GM12801 (cell line): Measurements from ENCODE around the gene LAMA2.

Experiments used
- TF ChIP-seq, protein P1 (sequence below): IDR thresholded peaks from one replicate; pipeline ENCODE4 v1.5.1; 2011; ENCODE audit warnings: control low read depth; ENCODE audit not compliant: insufficient read length; ENCODE audit errors: extremely low read depth

Gene LAMA2

DNA sequence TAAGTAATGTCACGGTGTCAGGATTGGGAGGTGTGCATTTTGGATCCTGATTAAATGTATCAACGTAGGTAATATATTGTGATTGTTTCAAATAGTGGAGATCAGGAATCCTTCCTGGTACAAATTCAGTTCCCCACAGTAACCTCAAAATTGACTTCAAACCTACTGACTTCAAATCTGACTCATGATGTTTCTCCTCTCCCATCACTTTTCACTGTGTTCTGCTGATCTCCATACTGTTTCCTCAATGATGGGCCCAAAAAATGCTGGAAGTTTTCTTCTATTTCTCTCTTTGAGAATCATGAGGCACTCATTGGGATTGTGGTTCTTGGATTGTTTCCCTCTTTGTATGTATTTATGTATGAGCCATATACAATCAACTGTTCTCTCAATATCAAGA, 35.9 kb downstream of the LAMA2 start:
- TF ChIP-seq, protein P1, sequence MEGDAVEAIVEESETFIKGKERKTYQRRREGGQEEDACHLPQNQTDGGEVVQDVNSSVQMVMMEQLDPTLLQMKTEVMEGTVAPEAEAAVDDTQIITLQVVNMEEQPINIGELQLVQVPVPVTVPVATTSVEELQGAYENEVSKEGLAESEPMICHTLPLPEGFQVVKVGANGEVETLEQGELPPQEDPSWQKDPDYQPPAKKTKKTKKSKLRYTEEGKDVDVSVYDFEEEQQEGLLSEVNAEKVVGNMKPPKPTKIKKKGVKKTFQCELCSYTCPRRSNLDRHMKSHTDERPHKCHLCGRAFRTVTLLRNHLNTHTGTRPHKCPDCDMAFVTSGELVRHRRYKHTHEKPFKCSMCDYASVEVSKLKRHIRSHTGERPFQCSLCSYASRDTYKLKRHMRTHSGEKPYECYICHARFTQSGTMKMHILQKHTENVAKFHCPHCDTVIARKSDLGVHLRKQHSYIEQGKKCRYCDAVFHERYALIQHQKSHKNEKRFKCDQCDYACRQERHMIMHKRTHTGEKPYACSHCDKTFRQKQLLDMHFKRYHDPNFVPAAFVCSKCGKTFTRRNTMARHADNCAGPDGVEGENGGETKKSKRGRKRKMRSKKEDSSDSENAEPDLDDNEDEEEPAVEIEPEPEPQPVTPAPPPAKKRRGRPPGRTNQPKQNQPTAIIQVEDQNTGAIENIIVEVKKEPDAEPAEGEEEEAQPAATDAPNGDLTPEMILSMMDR = no peak

DNA sequence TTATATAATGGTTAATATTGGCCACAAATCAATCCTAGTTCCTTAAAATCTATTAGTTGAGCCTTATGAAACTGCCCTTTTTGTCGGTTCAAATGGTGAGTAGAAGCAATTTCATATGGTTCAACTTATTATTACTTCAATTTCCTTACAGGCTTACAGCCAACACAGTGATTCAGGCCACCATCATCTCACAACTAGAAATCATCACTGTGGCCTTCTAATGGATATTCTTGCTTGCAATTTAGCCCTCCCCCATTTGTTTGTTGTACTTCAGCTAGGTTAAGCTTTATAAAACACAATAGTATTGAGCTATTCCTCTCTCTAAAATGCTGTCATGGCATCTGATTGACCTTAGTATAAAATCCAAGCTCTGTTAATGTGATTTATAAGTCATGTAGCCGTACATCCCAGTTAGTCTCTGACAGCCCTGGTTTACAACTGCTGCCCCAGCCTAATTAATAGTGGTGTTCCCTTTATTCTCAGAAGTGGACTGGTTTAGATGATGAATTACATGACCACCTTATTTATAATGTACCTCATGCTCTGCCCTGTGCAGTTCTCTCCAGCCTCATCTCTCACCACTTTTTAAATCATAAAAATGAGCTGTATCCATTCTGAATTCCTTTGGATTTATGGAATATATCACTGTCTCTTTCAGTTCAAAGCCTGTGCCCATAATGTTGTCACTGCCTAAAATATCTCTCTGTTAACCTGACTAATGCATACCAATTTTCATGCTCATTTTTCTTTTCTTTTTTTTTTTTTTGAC, 36.7 kb downstream of the LAMA2 start:
- TF ChIP-seq, protein P1 = no peak

DNA sequence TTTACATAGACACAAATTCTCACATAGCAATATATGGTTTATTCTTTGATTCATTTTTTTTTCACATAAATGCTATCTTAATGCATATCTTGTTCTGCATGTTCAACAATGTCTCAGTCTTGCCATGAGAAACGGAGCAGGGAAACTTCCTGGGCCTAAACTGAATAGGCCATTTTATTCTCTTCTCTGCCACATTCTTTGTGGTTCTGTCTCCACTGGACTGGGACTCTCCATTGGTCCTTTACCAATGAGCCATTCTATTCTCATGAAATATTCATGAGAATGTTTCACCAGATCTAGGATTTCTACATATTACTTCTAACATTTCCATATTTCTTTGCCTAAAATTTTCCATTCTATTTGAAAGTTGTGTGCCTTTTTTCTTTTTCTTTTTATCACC, 42.8 kb downstream of the LAMA2 start:
- TF ChIP-seq, protein P1 = no peak

DNA sequence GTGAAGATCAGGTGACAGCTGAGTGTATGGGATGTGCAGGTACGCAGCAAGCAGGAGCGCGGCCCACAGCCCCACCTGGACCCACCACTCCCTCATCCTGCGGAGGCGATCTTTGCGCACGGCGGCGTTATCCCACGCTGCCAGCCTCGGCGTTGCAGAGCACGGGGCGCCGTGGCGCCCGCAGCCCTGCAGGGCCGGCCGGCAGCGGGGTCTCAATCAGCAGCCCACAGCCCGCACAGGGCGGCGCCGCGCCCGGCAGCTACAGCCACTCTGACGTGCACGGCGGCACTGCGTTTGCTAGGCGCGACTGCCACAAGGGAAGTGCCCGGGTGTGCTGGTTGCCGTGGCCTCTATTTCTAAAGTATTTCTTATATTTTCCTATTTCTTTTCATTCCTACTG, 46.9 kb downstream of the LAMA2 start:
- TF ChIP-seq, protein P1 = no peak

DNA sequence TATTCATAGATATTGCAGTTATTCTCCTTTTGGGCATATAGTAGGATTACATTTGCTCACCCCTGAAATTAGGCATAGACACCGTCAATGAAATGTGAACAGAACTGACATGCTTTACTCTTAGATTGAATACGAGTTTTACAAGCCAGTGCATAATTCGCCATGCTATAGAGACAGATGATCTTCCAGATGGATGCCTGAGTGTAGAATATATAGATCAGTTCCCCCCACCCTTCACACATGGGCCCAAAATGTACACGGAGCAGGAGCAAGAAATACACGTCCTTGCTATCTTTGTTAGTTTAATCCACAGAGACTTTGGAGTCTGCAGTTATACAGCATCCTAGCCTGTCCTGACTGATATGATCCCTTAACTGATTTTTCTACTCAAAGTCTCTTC, 47.4 kb downstream of the LAMA2 start:
- TF ChIP-seq, protein P1 = no peak

DNA sequence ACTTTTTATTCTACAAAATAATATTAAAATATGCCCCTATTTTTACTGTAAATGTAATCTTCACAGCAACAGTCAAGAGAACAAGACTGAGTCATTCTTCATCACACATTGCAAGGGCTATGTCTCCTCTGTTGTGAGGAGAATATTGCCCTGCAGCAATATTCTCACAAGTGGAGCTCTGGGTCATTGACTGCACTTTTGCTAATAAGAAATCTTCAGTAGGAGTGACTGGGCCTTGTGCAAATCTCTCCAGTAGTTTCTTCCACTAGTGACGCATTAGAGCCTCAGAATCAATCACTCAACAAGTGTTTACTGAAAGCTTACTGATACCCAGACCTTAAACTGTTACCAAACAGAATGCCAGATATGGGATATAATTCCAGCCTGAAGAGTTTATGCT, 49.1 kb downstream of the LAMA2 start:
- TF ChIP-seq, protein P1 = no peak

DNA sequence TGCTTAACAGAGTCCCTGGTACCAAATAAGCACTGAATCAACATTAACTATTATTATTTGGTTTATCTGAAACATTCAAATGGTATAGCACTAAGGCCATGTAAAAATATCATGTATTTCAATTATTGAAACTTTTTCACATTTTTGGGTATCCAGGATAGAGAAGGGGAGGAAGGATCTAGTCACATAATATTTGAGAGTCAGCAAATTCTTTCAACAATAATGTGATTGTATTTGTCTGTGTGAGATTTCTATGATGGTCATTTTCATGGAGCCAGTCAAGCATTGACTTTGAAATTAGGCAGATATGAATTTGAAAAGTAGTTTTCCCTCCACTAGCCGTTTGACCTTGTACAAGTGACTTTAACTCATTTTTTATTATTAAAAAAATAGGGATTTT, 67.9 kb downstream of the LAMA2 start:
- TF ChIP-seq, protein P1 = no peak

DNA sequence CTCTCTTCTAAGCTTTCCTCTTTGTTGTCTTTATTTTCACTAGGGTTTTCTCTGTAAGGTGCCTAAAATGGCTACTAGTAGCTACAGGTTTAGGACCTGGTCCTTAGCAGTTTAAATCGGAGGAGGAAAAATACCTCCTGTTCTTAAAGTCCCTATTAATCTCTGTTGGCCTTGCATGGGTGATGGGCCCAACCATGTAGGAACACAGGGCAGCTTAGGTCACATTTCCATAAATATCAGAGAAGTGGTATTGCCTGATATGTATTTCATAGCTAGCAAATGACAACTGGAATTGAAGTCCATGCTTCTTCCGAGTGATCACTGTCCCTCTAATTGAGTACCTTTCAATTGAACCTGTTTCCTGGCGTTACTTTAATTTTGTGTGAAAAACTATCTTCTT, 70.0 kb downstream of the LAMA2 start:
- TF ChIP-seq, protein P1 = no peak
